ENCODE data around the gene TTC39A.

TTC39A gene

GRCh38 chr1:51270751-51271150 is 59.6 kb downstream of the TTC39A start:
- H3K27ac Mint-ChIP-seq = no peak overlapping the region
- H3K9me3 Mint-ChIP-seq = no peaks in the 10 kb centered on the region
- no peak overlapping the region for H3K4me3 Mint-ChIP-seq
- no peaks in the 10 kb centered on the region for H3K27me3 Mint-ChIP-seq (ENCODE audit: low read depth, poor library complexity)
- no peak for DNase-seq
- no peak for TF ChIP-seq CTCF (IDR thresholded peaks at IDR 0.05)
- H3K36me3 Mint-ChIP-seq (ENCODE audit: low read depth) = peaks cover 56% of the 10 kb centered on the region
- no peaks in the 10 kb centered on the region for H3K4me1 Mint-ChIP-seq

- Mint-ChIP-seq H3K27me3 (ENCODE audit: low read depth, poor library complexity) (no peaks in the 10 kb centered on the region), H3K4me1 (peaks cover 10% of the 10 kb centered on the region), H3K9me3 (no peaks in the 10 kb centered on the region), H3K4me3 (no peak overlapping the region), H3K27ac (peak overlapping the region; percentile 25), H3K36me3 (ENCODE audit: low read depth) (peaks cover 40% of the 10 kb centered on the region)
- no peak for DNase-seq
- no peak for TF ChIP-seq CTCF (IDR thresholded peaks at IDR 0.05)
Observed at GRCh38 chr1:51268634-51269033, 61.7 kb downstream of the TTC39A start.

GRCh38 chr1:51266791-51267190 is 63.6 kb downstream of the TTC39A start:
- TF ChIP-seq CTCF (IDR thresholded peaks at IDR 0.05) = no peak
- H3K4me3 Mint-ChIP-seq = no peak overlapping the region
- peaks cover 30% of the 10 kb centered on the region for H3K36me3 Mint-ChIP-seq (ENCODE audit: low read depth)
- no peaks in the 10 kb centered on the region for H3K9me3 Mint-ChIP-seq
- H3K27ac Mint-ChIP-seq = no peak overlapping the region
- no peak for DNase-seq
- H3K4me1 Mint-ChIP-seq = peaks cover 14% of the 10 kb centered on the region
- no peaks in the 10 kb centered on the region for H3K27me3 Mint-ChIP-seq (ENCODE audit: low read depth, poor library complexity)

GRCh38 chr1:51266181-51266580 is 64.2 kb downstream of the TTC39A start:
- Mint-ChIP-seq H3K27ac (no peak overlapping the region), H3K9me3 (no peaks in the 10 kb centered on the region), H3K27me3 (ENCODE audit: low read depth, poor library complexity) (no peaks in the 10 kb centered on the region), H3K4me3 (no peak overlapping the region), H3K4me1 (peaks cover 14% of the 10 kb centered on the region), H3K36me3 (ENCODE audit: low read depth) (peaks cover 31% of the 10 kb centered on the region)
- no peak for TF ChIP-seq CTCF (IDR thresholded peaks at IDR 0.05)
- DNase-seq = no peak

GRCh38 chr1:51265618-51266017 is 64.7 kb downstream of the TTC39A start:
- DNase-seq = no peak
- Mint-ChIP-seq H3K27me3 (ENCODE audit: low read depth, poor library complexity) (no peaks in the 10 kb centered on the region), H3K27ac (no peak overlapping the region), H3K4me1 (peaks cover 14% of the 10 kb centered on the region), H3K36me3 (ENCODE audit: low read depth) (peaks cover 29% of the 10 kb centered on the region), H3K9me3 (no peaks in the 10 kb centered on the region), H3K4me3 (no peak overlapping the region)
- no peak for TF ChIP-seq CTCF (IDR thresholded peaks at IDR 0.05)

- no peak overlapping the region for H3K4me3 Mint-ChIP-seq
- peaks cover 14% of the 10 kb centered on the region for H3K4me1 Mint-ChIP-seq
- TF ChIP-seq CTCF (IDR thresholded peaks at IDR 0.05) = no peak
- DNase-seq = no peak
- no peaks in the 10 kb centered on the region for H3K9me3 Mint-ChIP-seq
- H3K27me3 Mint-ChIP-seq (ENCODE audit: low read depth, poor library complexity) = no peaks in the 10 kb centered on the region
- no peak overlapping the region for H3K27ac Mint-ChIP-seq
- H3K36me3 Mint-ChIP-seq (ENCODE audit: low read depth) = peaks cover 19% of the 10 kb centered on the region
Observed at GRCh38 chr1:51264451-51264850, 65.9 kb downstream of the TTC39A start.

All from nephron progenitor cell (in vitro differentiated cells).